Fibroblast of lung (primary cell): ENCODE results near the gene ARPC5L. TPM values are rescaled to one million over a fixed set of nuclear protein-coding genes. Genes with fewer than 3 reads are reported as not detected.

Source experiments
- DNase-seq, 2 donors: peaks; one replicate each; pipeline versions ENCODE4 v3.0.0 to v3.0.0-alpha.2; 2010; ENCODE audit warnings: low read depth in 2 of 2
- H2AFZ ChIP-seq: 2 replicates; pipeline ENCODE4 v1.5.1; 2012; ENCODE audit warnings: low read length, control low read depth, inconsistent platforms
- H3K27ac ChIP-seq: 2 replicates; pipeline ENCODE4 v1.5.1; 2011; ENCODE audit warnings: low read length, control low read depth; ENCODE audit not compliant: insufficient read depth
- H3K27me3 ChIP-seq: 2 replicates; pipeline ENCODE4 v1.5.1; 2011; ENCODE audit warnings: mild to moderate bottlenecking, low read length; ENCODE audit not compliant: control insufficient read depth, insufficient read depth
- H3K36me3 ChIP-seq: 2 replicates; pipeline ENCODE4 v1.5.1; 2011; ENCODE audit warnings: low read length; ENCODE audit not compliant: control insufficient read depth, insufficient read depth
- H3K4me1 ChIP-seq: 2 replicates; pipeline ENCODE4 v1.5.1; 2011; ENCODE audit warnings: low read length; ENCODE audit not compliant: control insufficient read depth, insufficient read depth; ENCODE audit errors: extremely low read depth
- H3K4me2 ChIP-seq: 2 replicates; pipeline ENCODE4 v1.5.1; 2011; ENCODE audit warnings: low read length, control low read depth; ENCODE audit not compliant: insufficient read depth; ENCODE audit errors: extremely low read depth
- H3K4me3 ChIP-seq, 4 experiments: fragments of 200-600 bp in 1 of 4; sonication (generic) in 1 of 4; replicated peaks in 1 of 4; 2 replicates each; pipeline ENCODE4 v1.5.1; 2011 to 2016; ENCODE audit warnings: low read length in 4 of 4, low read depth in 3 of 4, mild to moderate bottlenecking in 3 of 4, control low read depth in 2 of 4, inconsistent platforms in 1 of 4, mixed read lengths in 1 of 4; ENCODE audit not compliant: insufficient read depth in 1 of 4; ENCODE audit errors: control extremely low read depth in 1 of 4
- H3K79me2 ChIP-seq: 2 replicates; pipeline ENCODE4 v1.5.1; 2012; ENCODE audit warnings: mild to moderate bottlenecking, low read length, inconsistent platforms; ENCODE audit not compliant: control insufficient read depth, insufficient read depth
- H3K9ac ChIP-seq: 2 replicates; pipeline ENCODE4 v1.5.1; 2011; ENCODE audit warnings: mild to moderate bottlenecking, low read length, control low read depth; ENCODE audit not compliant: insufficient read depth
- H3K9me3 ChIP-seq: 2 replicates; pipeline ENCODE4 v1.5.1; 2012; ENCODE audit warnings: low read depth, low read length; ENCODE audit not compliant: control insufficient read depth, insufficient read depth
- H4K20me1 ChIP-seq: 2 replicates; pipeline ENCODE4 v1.5.1; 2011; ENCODE audit warnings: low read length; ENCODE audit not compliant: control insufficient read depth, insufficient read depth; ENCODE audit errors: extremely low read depth
- CTCF ChIP-seq, 2 donors: IDR thresholded peaks in 1 of 2; conservative IDR thresholded peaks in 1 of 2; 1 replicate in 1 of 2; 2 replicates in 1 of 2; pipeline ENCODE4 v1.5.1; 2011 to 2012; ENCODE audit warnings: low read length in 2 of 2, control low read depth in 1 of 2, inconsistent platforms in 1 of 2, low read depth in 1 of 2, mild to moderate bottlenecking in 1 of 2
- EZH2 ChIP-seq: IDR thresholded peaks from 2 replicates; pipeline ENCODE4 v1.5.1; 2012; ENCODE audit warnings: low read length, control low read depth, mild to moderate bottlenecking; ENCODE audit errors: missing control alignments
- polyA plus RNA-seq, 2 donors: library from polyadenylated mRNA; depleted of rRNA in 1 of 2; stranded (reverse) in 1 of 2; unstranded in 1 of 2; fragments of >200 nt; gene quantifications; 2 replicates each; pipeline ENCODE4 v1.2.1, GENCODE V29; 2011 to 2012; ENCODE audit warnings: missing spikeins in 1 of 2
- total RNA-seq: library from RNA; depleted of rRNA; stranded (reverse); fragments of >200 nt; gene quantifications from 2 replicates; pipeline ENCODE4 v1.2.1, GENCODE V29; 2014

ARPC5L gene
- total and polyA plus RNA-seq, 2 donors (not counting 1 experiment from before 2014, with no cell fraction given), result 13.2 to 48.9 TPM

GRCh38 chr9:124818431-124819281 is 43.3 kb upstream of the ARPC5L start:
- Histone ChIP-seq H3K27me3 (no peaks in the 10 kb centered on the region), H4K20me1 (no peaks in the 10 kb centered on the region), H2AFZ (no peak overlapping the region), H3K4me3 (no peak overlapping the region), H3K4me1 (peaks cover 2% of the 10 kb centered on the region), H3K9me3 (no peaks in the 10 kb centered on the region), H3K36me3 (no peaks in the 10 kb centered on the region), H3K27ac (no peak overlapping the region), H3K4me2 (no peak overlapping the region), H3K79me2 (no peaks in the 10 kb centered on the region), H3K9ac (no peak overlapping the region)
- no peak for TF ChIP-seq CTCF (conservative IDR thresholded peaks at IDR 0.05 in 1 of 2, IDR thresholded peaks at IDR 0.05 in 1 of 2; ENCODE audit: low read depth in 1 of 2, low read length in 2 of 2)
- no peak for TF ChIP-seq EZH2
- DNase-seq, result peak in 1 of 2 donors; percentile 70

- Histone ChIP-seq H3K27me3 (no peaks in the 10 kb centered on the region), H2AFZ (no peak overlapping the region), H3K4me1 (peaks cover 2% of the 10 kb centered on the region), H3K9ac (no peak overlapping the region), H4K20me1 (no peaks in the 10 kb centered on the region), H3K79me2 (no peaks in the 10 kb centered on the region), H3K4me3 (no peak overlapping the region), H3K9me3 (no peaks in the 10 kb centered on the region), H3K27ac (no peak overlapping the region), H3K4me2 (no peak overlapping the region), H3K36me3 (no peaks in the 10 kb centered on the region)
- peak in 1 of 2 donors; percentile 53 for DNase-seq
- TF ChIP-seq CTCF (conservative IDR thresholded peaks at IDR 0.05 in 1 of 2, IDR thresholded peaks at IDR 0.05 in 1 of 2; ENCODE audit: low read depth in 1 of 2, low read length in 2 of 2) (no peak), EZH2 (no peak)
Measured at GRCh38 chr9:124820698-124821623, 41.0 kb upstream of the ARPC5L start.
